ENCODE data around the gene DIAPH3. TPM values are rescaled to one million over a fixed set of nuclear protein-coding genes. Genes with fewer than 3 reads are reported as not detected.

DIAPH3 gene
- total and polyA plus RNA-seq, 2 donors, result 0.18 to 23.4 TPM

DNA sequence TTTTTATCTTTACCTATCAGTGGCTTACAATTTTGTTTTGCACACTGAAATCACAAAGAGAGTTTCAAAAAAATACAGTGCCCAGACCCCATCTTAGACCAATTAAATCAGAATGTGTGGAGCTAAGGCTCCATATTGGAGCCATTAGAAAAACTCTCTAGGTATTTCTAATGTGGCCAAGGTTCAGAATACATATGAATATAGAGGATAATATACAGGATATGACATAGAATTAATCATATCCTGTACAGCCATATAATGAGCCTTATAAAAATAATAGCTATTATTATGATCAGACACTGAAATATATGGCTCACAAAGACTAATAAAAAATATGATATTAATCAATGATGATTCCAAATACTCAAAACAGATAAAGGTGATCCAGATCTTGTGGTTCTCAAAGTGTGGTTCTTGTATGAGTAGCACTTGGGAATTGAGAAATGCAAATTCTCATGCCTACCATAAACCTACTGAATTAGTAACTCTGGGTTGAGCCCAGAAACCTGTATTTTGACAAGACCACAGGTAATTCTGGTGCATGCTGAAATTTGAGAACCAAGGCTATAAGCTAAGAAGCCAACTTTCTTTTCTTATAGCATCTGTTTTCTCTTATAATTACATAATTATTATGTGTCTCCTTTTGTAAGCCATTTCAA lies 408.0 kb downstream of the DIAPH3 start:
- H3K4me3 ChIP-seq (ENCODE audit: low read depth, low read length), result no peak overlapping the region

DNA sequence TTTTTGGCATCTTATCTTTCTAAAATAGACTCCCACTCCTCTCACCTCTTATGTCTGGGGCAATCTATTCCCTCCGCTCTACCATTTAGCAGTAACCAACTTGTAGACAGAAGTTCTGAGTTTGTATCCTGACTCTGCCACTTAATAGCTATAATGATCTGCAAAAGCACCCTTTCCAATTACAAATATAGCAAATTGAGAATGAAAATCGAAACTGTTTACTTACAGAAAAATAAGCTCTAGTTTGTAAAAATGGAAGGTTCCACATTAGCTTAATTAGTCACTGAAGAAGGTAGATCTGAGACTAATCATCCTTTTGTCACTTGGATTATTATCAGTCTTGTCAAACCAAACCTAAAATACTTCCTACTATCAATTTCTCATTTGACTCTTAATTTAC lies 409.3 kb downstream of the DIAPH3 start:
- 93% methylated on average over 2 of the region's 2 CpGs for WGBS
- Histone ChIP-seq H3K27ac (ENCODE audit: low read depth) (no peak overlapping the region), H3K4me3 (ENCODE audit: low read depth, low read length) (no peak overlapping the region)

More for the DNA sequence above, 408.0 kb downstream of the DIAPH3 start:
- no peak for DNase-seq (ENCODE audit: extremely low spot score)
- no peaks in the 10 kb centered on the region for H3K4me1 ChIP-seq (ENCODE audit: insufficient read depth)
- no peaks in the 10 kb centered on the region for H3K36me3 ChIP-seq (ENCODE audit: insufficient read depth)
- H3K27ac ChIP-seq (ENCODE audit: low read depth), result no peak overlapping the region

DNA sequence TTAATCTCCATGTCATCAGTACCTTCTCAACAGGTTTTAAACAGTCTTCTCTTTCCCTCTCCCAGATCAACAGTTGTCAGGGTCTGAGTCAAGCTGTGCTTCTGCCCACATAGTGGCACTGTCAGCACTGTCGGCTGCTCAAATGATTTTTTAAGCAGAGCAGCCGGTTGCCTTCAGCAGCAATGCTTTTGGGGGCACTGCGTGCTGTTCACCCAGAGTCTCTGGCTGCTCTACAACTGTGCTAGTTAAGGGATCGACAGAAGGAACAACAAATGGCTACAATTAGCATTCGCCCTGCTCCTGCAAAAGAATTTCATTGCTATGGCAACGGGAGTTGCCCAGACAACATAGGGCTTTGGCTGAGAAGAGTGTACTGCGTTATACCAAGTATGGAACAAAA lies 412.9 kb downstream of the DIAPH3 start:
- H3K27ac ChIP-seq (ENCODE audit: low read depth), result no peak overlapping the region
- WGBS, result 25% methylated on average over 7 of the region's 7 CpGs
- DNase-seq (ENCODE audit: extremely low spot score), result peak; percentile 32
- H3K36me3 ChIP-seq (ENCODE audit: insufficient read depth), result no peaks in the 10 kb centered on the region
- no peaks in the 10 kb centered on the region for H3K4me1 ChIP-seq (ENCODE audit: insufficient read depth)
- H3K4me3 ChIP-seq (ENCODE audit: low read depth, low read length), result no peak overlapping the region

More for the DNA sequence above, 409.3 kb downstream of the DIAPH3 start:
- no peaks in the 10 kb centered on the region for H3K4me1 ChIP-seq (ENCODE audit: insufficient read depth)
- H3K36me3 ChIP-seq (ENCODE audit: insufficient read depth), result no peaks in the 10 kb centered on the region
- DNase-seq (ENCODE audit: extremely low spot score), result no peak

DNA sequence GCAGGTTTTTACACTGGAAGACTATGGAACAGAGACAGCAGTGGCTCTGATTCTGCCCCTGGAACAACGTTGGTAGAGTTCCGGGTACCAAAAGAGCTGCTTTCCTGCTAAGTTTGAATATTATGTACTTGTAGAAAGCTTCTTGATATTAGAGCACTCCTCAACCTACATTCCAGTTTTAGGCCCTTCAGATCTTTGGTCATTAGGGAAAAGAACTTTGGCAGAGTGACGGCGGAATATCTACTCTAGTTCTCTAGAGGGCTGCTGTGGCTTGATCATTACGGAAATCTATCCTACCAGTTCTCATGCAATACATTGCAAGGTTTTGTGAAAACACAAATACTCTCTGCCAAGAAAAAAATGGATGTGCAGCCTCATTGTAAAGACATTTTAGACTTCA lies 415.7 kb downstream of the DIAPH3 start:
- 93% methylated on average over 5 of the region's 5 CpGs for WGBS
- DNase-seq (ENCODE audit: extremely low spot score), result no peak
- no peaks in the 10 kb centered on the region for H3K4me1 ChIP-seq (ENCODE audit: insufficient read depth)
- H3K4me3 ChIP-seq (ENCODE audit: low read depth, low read length), result no peak overlapping the region
- H3K36me3 ChIP-seq (ENCODE audit: insufficient read depth), result no peaks in the 10 kb centered on the region
- H3K27ac ChIP-seq (ENCODE audit: low read depth), result no peak overlapping the region

DNA sequence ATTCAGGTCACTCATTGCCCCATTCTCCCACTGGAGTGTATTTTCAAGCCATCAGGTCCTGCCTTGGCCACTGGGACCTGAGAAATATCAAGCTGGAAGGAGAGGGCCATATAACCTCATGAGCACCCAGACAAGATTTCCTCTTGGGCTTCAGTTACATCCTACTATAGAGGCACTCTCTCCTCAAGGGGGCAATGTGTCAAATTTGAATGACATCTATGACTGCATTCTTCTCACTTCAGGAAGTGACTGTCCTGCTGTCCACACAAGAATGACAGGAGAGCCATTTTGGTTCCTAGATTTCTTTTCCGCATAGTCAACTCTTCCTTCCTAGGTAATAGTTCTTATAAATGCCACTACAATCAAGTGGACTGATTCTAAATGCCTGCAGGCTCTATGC lies 416.2 kb downstream of the DIAPH3 start:
- WGBS, result 96% methylated on average over 1 of the region's 1 CpG
- Histone ChIP-seq H3K27ac (ENCODE audit: low read depth) (no peak overlapping the region), H3K4me3 (ENCODE audit: low read depth, low read length) (no peak overlapping the region), H3K36me3 (ENCODE audit: insufficient read depth) (no peaks in the 10 kb centered on the region), H3K4me1 (ENCODE audit: insufficient read depth) (no peaks in the 10 kb centered on the region)
- DNase-seq (ENCODE audit: extremely low spot score), result no peak

DNA sequence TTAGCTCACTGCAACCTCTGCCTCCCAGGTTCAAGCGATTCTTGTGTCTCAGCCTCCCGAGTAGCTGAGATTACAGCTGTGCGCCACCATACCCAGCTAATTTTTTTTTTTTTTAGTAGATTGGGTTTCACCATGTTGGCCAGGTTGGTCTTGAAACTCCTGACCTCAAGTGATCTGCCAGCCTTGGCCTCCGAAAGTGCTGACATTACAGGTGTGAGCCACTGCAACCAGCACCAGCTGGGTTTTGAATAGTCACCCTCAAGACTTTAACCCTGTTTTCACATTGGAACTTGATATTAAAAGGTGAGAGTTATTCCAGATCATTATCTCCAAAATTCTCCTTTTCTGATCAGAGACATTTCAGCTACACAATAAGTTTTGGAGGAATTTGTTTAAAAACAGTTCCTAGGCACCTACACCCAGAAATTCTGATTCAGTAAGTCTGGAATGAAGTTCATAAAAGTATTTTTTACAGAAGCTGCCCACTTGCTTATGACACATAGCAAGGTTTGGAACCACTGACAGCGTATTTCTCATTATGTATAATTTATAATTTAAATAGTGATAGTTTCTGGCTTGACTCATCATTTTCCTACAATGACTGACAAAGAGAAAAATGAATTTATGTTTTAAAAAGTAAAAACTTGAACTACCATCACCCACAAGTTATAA lies 417.3 kb downstream of the DIAPH3 start:
- H3K4me1 ChIP-seq (ENCODE audit: insufficient read depth), result no peaks in the 10 kb centered on the region
- H3K27ac ChIP-seq (ENCODE audit: low read depth), result no peak overlapping the region
- H3K36me3 ChIP-seq (ENCODE audit: insufficient read depth), result no peaks in the 10 kb centered on the region
- WGBS, result 92% methylated on average over 5 of the region's 5 CpGs
- H3K4me3 ChIP-seq (ENCODE audit: low read depth, low read length), result no peak overlapping the region
- no peak for DNase-seq (ENCODE audit: extremely low spot score)

DNA sequence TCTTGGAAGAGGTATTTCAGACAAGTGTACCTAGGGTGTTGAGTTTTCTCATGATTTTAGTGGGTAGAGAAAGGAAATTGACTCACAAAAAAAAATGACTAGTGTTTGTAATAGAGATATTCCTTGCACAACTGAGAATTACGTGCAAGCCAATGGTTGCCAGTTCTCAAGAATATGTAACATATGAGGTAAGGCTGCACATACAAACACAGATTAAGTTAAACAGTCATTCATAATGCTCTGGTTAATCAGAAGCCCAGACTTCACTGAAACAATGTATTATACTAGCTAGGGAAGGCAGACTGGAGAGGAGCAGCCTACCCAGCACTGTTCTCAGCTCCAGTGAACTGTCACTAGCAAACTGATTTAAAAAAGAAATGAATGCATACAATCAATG lies 418.3 kb downstream of the DIAPH3 start:
- no peak overlapping the region for H3K4me3 ChIP-seq (ENCODE audit: low read depth, low read length)
- H3K4me1 ChIP-seq (ENCODE audit: insufficient read depth), result no peaks in the 10 kb centered on the region
- H3K27ac ChIP-seq (ENCODE audit: low read depth), result no peak overlapping the region
- no peak for DNase-seq (ENCODE audit: extremely low spot score)
- no peaks in the 10 kb centered on the region for H3K36me3 ChIP-seq (ENCODE audit: insufficient read depth)
- 57% methylated on average over 1 of the region's 1 CpG for WGBS

DNA sequence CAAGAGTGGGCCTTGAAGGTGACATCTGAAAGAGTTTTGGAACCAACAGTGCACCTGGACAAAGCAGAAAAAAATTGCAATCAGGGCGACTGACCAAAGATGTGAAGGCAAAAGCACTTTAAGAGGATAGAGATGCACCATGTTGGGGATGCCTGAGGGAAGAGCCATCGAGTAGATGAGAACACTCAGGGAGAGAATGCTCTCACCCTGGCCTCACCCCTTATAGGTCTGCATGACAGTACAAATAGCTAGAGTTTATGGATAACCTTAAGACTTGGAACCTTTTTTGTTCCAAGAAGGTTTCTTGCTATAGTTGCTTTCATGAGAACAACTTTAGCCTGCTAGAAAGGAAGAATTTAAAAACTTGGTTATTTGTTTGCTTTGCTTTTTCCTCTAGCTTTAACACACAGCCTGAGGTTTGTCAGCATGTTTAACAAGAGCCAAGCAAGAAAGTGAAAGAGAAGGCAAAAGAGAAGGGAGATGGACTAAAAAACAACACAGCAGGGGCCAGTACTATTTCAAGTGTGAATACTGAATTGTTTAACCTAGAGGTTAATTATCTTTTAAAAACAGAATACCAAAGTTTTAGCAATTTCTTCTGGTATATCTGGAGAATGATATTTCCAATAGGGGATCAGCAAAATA lies 418.9 kb downstream of the DIAPH3 start:
- no peaks in the 10 kb centered on the region for H3K36me3 ChIP-seq (ENCODE audit: insufficient read depth)
- no peaks in the 10 kb centered on the region for H3K4me1 ChIP-seq (ENCODE audit: insufficient read depth)
- 82% methylated on average over 2 of the region's 2 CpGs for WGBS
- H3K4me3 ChIP-seq (ENCODE audit: low read depth, low read length), result no peak overlapping the region
- H3K27ac ChIP-seq (ENCODE audit: low read depth), result no peak overlapping the region
- DNase-seq (ENCODE audit: extremely low spot score), result no peak

DNA sequence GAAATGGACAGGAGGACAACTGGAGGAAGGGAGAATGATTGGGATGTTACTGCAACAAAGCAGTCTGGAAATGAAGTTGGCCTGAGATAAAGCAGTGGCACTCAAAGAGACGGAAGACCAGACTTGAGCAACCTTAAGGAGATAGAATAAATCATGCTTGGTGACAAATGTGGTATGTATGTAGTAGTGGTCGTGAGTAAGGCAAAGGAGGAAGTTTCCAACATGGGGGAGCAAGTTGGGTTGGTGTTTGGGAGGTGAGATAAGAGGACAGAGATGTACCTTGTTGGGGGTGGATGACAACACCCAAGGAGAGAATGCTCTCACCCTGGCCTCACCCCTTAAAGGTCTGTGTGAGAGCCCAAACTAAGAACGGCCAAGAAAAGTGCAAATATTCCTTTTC lies 420.5 kb downstream of the DIAPH3 start:
- DNase-seq (ENCODE audit: extremely low spot score), result no peak
- H3K4me3 ChIP-seq (ENCODE audit: low read depth, low read length), result no peak overlapping the region
- H3K36me3 ChIP-seq (ENCODE audit: insufficient read depth), result no peaks in the 10 kb centered on the region
- no peaks in the 10 kb centered on the region for H3K4me1 ChIP-seq (ENCODE audit: insufficient read depth)
- WGBS, result 80% methylated on average over 3 of the region's 3 CpGs
- no peak overlapping the region for H3K27ac ChIP-seq (ENCODE audit: low read depth)

DNA sequence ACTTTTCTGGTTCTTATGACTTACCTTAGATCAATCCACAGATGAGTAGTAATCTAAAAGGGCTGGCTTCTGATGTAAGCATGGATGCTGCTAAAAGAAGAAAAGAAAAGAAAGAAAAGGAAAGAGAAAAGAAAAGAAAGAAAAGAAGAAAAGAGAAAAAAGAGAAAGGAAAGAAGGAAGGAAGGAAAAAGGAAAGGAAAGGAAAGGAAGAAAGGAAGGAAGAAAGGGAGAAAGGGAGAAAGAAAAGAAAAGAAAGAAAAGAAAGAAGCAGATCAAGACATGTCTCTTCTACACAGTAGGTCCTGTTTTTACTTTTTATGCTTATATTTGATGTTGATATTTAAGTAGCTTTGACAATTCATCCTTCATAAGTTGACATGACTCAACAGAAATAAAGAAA lies 421.3 kb downstream of the DIAPH3 start:
- H3K27ac ChIP-seq (ENCODE audit: low read depth), result no peak overlapping the region
- no peak overlapping the region for H3K4me3 ChIP-seq (ENCODE audit: low read depth, low read length)
- no peaks in the 10 kb centered on the region for H3K36me3 ChIP-seq (ENCODE audit: insufficient read depth)
- DNase-seq (ENCODE audit: extremely low spot score), result no peak
- no peaks in the 10 kb centered on the region for H3K4me1 ChIP-seq (ENCODE audit: insufficient read depth)

DNA sequence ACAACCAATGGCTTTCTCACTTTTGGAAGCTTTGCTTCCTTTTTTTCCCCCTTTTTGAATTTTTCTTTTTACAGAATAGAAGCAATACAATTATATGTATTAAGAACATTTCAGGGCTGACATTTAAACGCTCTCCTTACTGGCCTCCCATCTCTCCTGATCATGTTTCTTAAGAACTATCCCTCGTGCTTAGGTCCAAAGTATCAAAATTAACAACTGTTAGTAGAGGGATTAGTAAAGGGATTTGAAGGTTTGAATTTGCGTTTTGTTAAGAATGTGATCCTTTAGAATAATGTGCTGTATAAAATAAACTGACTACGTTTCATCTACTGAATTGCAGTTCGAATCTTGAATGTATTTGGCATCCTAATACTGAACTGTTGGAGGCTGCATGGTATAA lies 424.8 kb downstream of the DIAPH3 start:
- Histone ChIP-seq H3K27ac (ENCODE audit: low read depth) (no peak overlapping the region), H3K4me3 (ENCODE audit: low read depth, low read length) (no peak overlapping the region), H3K4me1 (ENCODE audit: insufficient read depth) (no peaks in the 10 kb centered on the region), H3K36me3 (ENCODE audit: insufficient read depth) (no peaks in the 10 kb centered on the region)
- DNase-seq (ENCODE audit: extremely low spot score), result no peak
- WGBS, result 82% methylated on average over 5 of the region's 5 CpGs

DNA sequence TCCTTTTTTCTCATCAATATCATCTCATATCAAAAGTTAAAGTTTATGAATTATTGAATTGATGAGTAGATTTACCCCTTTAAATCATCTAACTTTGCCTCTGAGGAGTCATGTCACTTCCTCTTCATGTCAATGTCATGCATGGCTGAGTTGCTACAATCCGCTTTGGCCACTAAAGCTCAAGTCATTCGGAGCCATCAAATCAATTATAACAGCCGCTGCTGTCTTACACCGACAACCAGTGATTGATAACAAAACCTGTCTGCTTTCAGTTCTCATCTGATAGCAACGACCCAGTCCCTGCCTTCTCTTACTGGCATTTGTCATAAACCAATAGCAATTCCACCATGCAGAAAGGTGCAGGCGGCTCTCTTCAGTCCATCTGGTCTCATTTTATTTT lies 429.3 kb downstream of the DIAPH3 start:
- no peak overlapping the region for H3K27ac ChIP-seq (ENCODE audit: low read depth)
- no peaks in the 10 kb centered on the region for H3K36me3 ChIP-seq (ENCODE audit: insufficient read depth)
- no peak overlapping the region for H3K4me3 ChIP-seq (ENCODE audit: low read depth, low read length)
- no peak for DNase-seq (ENCODE audit: extremely low spot score)
- no peaks in the 10 kb centered on the region for H3K4me1 ChIP-seq (ENCODE audit: insufficient read depth)
- 86% methylated on average over 6 of the region's 6 CpGs for WGBS

DNA sequence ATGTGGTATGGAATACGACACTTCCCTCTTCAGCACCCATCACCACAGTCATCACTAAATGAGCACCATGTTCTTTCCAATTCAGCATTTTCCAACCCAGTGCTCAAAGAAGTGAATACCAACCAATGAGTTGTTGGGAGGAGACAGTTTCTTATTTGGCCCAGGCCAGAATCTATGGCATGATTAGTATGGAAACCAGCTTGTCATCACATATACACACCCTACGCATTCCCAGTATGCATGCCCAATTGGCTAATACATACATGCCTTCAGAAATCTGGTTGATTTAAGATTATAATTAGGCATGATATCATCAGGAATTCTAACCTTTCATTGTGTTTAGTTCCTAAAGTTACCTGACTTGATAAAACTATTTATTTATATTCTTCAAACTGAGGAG lies 430.0 kb downstream of the DIAPH3 start:
- Histone ChIP-seq H3K27ac (ENCODE audit: low read depth) (no peak overlapping the region), H3K36me3 (ENCODE audit: insufficient read depth) (no peaks in the 10 kb centered on the region), H3K4me1 (ENCODE audit: insufficient read depth) (no peaks in the 10 kb centered on the region), H3K4me3 (ENCODE audit: low read depth, low read length) (no peak overlapping the region)
- WGBS, result 100% methylated on average over 2 of the region's 2 CpGs
- DNase-seq (ENCODE audit: extremely low spot score), result no peak

DNA sequence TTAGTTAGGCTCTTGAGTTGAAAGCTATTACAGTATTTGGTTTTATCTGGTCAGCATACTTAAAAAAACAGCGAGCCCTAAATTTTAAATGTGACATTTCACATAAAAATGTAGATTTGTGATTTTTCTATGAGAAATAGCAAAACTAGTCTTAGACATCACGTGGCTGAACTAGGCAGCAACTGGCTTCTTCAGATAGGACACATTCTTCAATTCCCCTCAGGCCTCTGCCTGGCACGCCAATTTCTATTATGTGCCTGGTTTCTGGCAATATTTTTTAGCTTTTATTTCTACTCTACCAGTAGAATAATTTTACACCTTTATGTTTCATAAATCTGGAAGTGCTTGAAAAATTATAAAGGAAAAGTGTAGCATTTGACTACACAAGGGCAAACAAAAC lies 433.7 kb downstream of the DIAPH3 start:
- no peak for DNase-seq (ENCODE audit: extremely low spot score)
- H3K4me1 ChIP-seq (ENCODE audit: insufficient read depth), result no peaks in the 10 kb centered on the region
- no peak overlapping the region for H3K4me3 ChIP-seq (ENCODE audit: low read depth, low read length)
- H3K27ac ChIP-seq (ENCODE audit: low read depth), result no peak overlapping the region
- no peaks in the 10 kb centered on the region for H3K36me3 ChIP-seq (ENCODE audit: insufficient read depth)
- 93% methylated on average over 3 of the region's 3 CpGs for WGBS

All from urinary bladder (tissue), 4 donors.